Keratinocyte (primary cell): ENCODE results near the gene ZDHHC3. TPM values are rescaled to one million over a fixed set of nuclear protein-coding genes. Genes with fewer than 3 reads are reported as not detected.

ENCODE experiments used
- DNase-seq: peaks from one replicate; pipeline ENCODE4 v3.0.0-alpha.2; 2011; ENCODE audit warnings: low read depth, missing footprints, low spot score
- FAIRE-seq: peaks from 2 replicates; lab custom pipeline; 2011; peaks lifted over from hg19 to GRCh38; lab: Jason Lieb, UNC
- H2AFZ ChIP-seq: 2 replicates; pipeline ENCODE4 v1.6.0; 2012; ENCODE audit warnings: low read length, control low read depth, inconsistent platforms; ENCODE audit not compliant: control insufficient read depth
- H3K27ac ChIP-seq: 2 replicates; pipeline ENCODE4 v1.5.1; 2011; ENCODE audit warnings: low read length; ENCODE audit not compliant: control insufficient read depth, insufficient read depth
- H3K27me3 ChIP-seq: 3 replicates; pipeline ENCODE4 v1.6.0; 2011; ENCODE audit warnings: low read length; ENCODE audit not compliant: control insufficient read depth, insufficient read depth; ENCODE audit errors: extremely low read depth
- H3K36me3 ChIP-seq, 2 experiments: 2 replicates in 1 of 2; 3 replicates in 1 of 2; pipeline ENCODE4 v1.5.1; 2011; ENCODE audit warnings: low read length in 2 of 2, mild to moderate bottlenecking in 1 of 2; ENCODE audit not compliant: control insufficient read depth in 2 of 2, insufficient read depth in 2 of 2; ENCODE audit errors: extremely low read depth in 1 of 2
- H3K4me1 ChIP-seq: 3 replicates; pipeline ENCODE4 v1.5.1; 2011; ENCODE audit warnings: low read length; ENCODE audit not compliant: control insufficient read depth, insufficient read depth; ENCODE audit errors: extremely low read depth
- H3K4me2 ChIP-seq: 3 replicates; pipeline ENCODE4 v1.6.0; 2011; ENCODE audit warnings: low read depth, low read length; ENCODE audit not compliant: control insufficient read depth, insufficient read depth; ENCODE audit errors: extremely low read depth
- H3K4me3 ChIP-seq, 3 experiments: fragments of 200-600 bp in 1 of 3; sonication (generic) in 1 of 3; 2 replicates in 2 of 3; 3 replicates in 1 of 3; pipeline ENCODE4 v1.5.1; 2011 to 2016; ENCODE audit warnings: low read length in 3 of 3, mild to moderate bottlenecking in 3 of 3, control low read depth in 2 of 3, inconsistent platforms in 1 of 3, low read depth in 1 of 3, mixed read lengths in 1 of 3, mixed run types in 1 of 3, moderate library complexity in 1 of 3; ENCODE audit not compliant: control insufficient read depth in 2 of 3, insufficient read depth in 2 of 3; ENCODE audit errors: extremely low read depth in 1 of 3
- H3K79me2 ChIP-seq: 2 replicates; pipeline ENCODE4 v1.6.0; 2012; ENCODE audit warnings: low read length; ENCODE audit not compliant: control insufficient read depth, insufficient read depth
- H3K9ac ChIP-seq: 3 replicates; pipeline ENCODE4 v1.6.0; 2011; ENCODE audit warnings: low read length; ENCODE audit not compliant: control insufficient read depth, insufficient read depth; ENCODE audit errors: extremely low read depth
- H3K9me1 ChIP-seq: 3 replicates; pipeline ENCODE4 v1.6.0; 2011; ENCODE audit warnings: low read length; ENCODE audit not compliant: control insufficient read depth, insufficient read depth; ENCODE audit errors: extremely low read depth
- H3K9me3 ChIP-seq: 2 replicates; pipeline ENCODE4 v1.5.1; 2012; ENCODE audit warnings: low read depth, low read length; ENCODE audit not compliant: control insufficient read depth
- H4K20me1 ChIP-seq: 3 replicates; pipeline ENCODE4 v1.6.0; 2011; ENCODE audit warnings: low read length; ENCODE audit not compliant: control insufficient read depth, insufficient read depth; ENCODE audit errors: extremely low read depth
- CTCF ChIP-seq, 3 experiments: IDR thresholded peaks in 1 of 3; conservative IDR thresholded peaks in 1 of 3; optimal IDR thresholded peaks in 1 of 3; 2 replicates in 2 of 3; 3 replicates in 1 of 3; pipeline versions ENCODE3 to v1.5.1; 2011; ENCODE audit warnings: low read length in 3 of 3, mild to moderate bottlenecking in 3 of 3, moderate library complexity in 2 of 3, control low read depth in 1 of 3, inconsistent platforms in 1 of 3; ENCODE audit not compliant: insufficient read depth in 2 of 3; ENCODE audit errors: extremely low read depth in 1 of 3
- EZH2 ChIP-seq: IDR thresholded peaks from one replicate; pipeline ENCODE4 v1.6.1; 2012; ENCODE audit warnings: inconsistent platforms, mild to moderate bottlenecking, low read length, moderate library complexity
- dilution Hi-C: fragments of 300-500 bp; cut with MboI; formaldehyde crosslinking; loops from one replicate; pipeline ENCODE4 v1.7.0; 2020; ENCODE audit warnings: low sequenced_read_pairs; ENCODE audit not compliant: extremely low pct_ligation_motif_present
- polyA minus RNA-seq, 3 experiments: library from RNA; depleted of rRNA, polyadenylated mRNA; stranded (reverse); fragments of >200 nt; gene quantifications; 1 replicate in 1 of 3; 2 replicates in 1 of 3; 3 replicates in 1 of 3; pipeline ENCODE4 v1.2.3, GENCODE V29; 2011
- polyA plus RNA-seq, 5 experiments: library from polyadenylated mRNA; depleted of rRNA in 3 of 5; stranded (reverse) in 3 of 5; stranded (forward) in 1 of 5; unstranded in 1 of 5; fragments of >200 nt; gene quantifications; 1 replicate in 1 of 5; 2 replicates in 3 of 5; 3 replicates in 1 of 5; pipeline versions ENCODE4 v1.2.1 to v1.2.3, GENCODE V29; 2011 to 2012; ENCODE audit warnings: missing spikeins in 2 of 5, low read depth in 1 of 5, low replicate concordance in 1 of 5

The ZDHHC3 gene
- polyA plus RNA-seq (151 to 203 TPM (median 162 TPM) in 3 replicates), polyA minus RNA-seq (381 to 451 TPM (median 383 TPM) in 3 replicates)
- polyA plus RNA-seq (2011; ENCODE audit: low read depth), result 50.8 TPM
- polyA plus RNA-seq (2011; cell fraction: cytosol; rRNA removed), result 193 and 216 TPM in 2 replicates
- polyA plus RNA-seq (2011; cell fraction: nucleus; rRNA removed), result 123 and 154 TPM in 2 replicates
- 68.9 and 89.7 TPM in 2 replicates for polyA plus RNA-seq (2012; ENCODE audit: low replicate concordance)
- polyA minus RNA-seq (2011; cell fraction: cytosol; rRNA and poly(A)+ RNA removed), result 123 TPM
- polyA minus RNA-seq (2011; cell fraction: nucleus; rRNA and poly(A)+ RNA removed), result 61.2 and 113 TPM in 2 replicates

- peaks cover 95% of the 10 kb centered on the region for H3K79me2 ChIP-seq
- peak within 1 kb of the TSS; percentile 97 for H3K27ac ChIP-seq
- TF ChIP-seq CTCF (optimal IDR thresholded peaks at IDR 0.05 in 1 of 3, IDR thresholded peaks at IDR 0.05 in 1 of 3, conservative IDR thresholded peaks at IDR 0.05 in 1 of 3; ENCODE audit: extremely low read depth in 1 of 3, insufficient read depth in 2 of 3, low read length in 3 of 3) (no peak), EZH2 (no peak)
- H3K27me3 ChIP-seq, result no peaks in the 10 kb centered on the region
- H3K9me1 ChIP-seq, result no peaks in the 10 kb centered on the region
- dilution Hi-C loops, result no loop called here
- H3K9ac ChIP-seq, result peak within 1 kb of the TSS; percentile 97
- H3K36me3 ChIP-seq, result peaks cover 0 to 3% of the 10 kb centered on the region in 2 experiments
- H3K4me3 ChIP-seq, result peak within 1 kb of the TSS; percentile 70 to 97 (median 95)
- FAIRE-seq (no peak), DNase-seq (no peak)
- H3K4me1 ChIP-seq, result peaks cover 49% of the 10 kb centered on the region
- peak within 1 kb of the TSS; percentile 92 for H2AFZ ChIP-seq
- H4K20me1 ChIP-seq, result peaks cover 4% of the 10 kb centered on the region
- peak within 1 kb of the TSS; percentile 94 for H3K4me2 ChIP-seq
- H3K9me3 ChIP-seq, result no peaks in the 10 kb centered on the region
Measured at GRCh38 chr3:44976002-44976815, at the start of gene ZDHHC3, which contains the start of gene EXOSC7. Gene ZDHHC3, minus strand, starts transcription at chr3:44976174. Its CDS starts 16,738 bp downstream, at chr3:44959436. Gene EXOSC7, plus strand, starts transcription at chr3:44976244. Its CDS starts 34 bp downstream, at chr3:44976278.

GRCh38 chr3:45024542-45025255 lies 48.7 kb upstream of the ZDHHC3 start:
- dilution Hi-C loops, result no loop called here
- peaks cover 7% of the 10 kb centered on the region for H3K4me1 ChIP-seq

More at GRCh38 chr3:45024542-45025255, 48.7 kb upstream of the ZDHHC3 start:
- DNase-seq (no peak), FAIRE-seq (no peak)
- no peaks in the 10 kb centered on the region for H3K27me3 ChIP-seq
- H3K9me3 ChIP-seq, result no peaks in the 10 kb centered on the region
- no peak overlapping the region for H3K4me3 ChIP-seq
- H3K4me2 ChIP-seq, result no peak overlapping the region
- TF ChIP-seq EZH2 (no peak), CTCF (optimal IDR thresholded peaks at IDR 0.05 in 1 of 3, IDR thresholded peaks at IDR 0.05 in 1 of 3, conservative IDR thresholded peaks at IDR 0.05 in 1 of 3; ENCODE audit: extremely low read depth in 1 of 3, insufficient read depth in 2 of 3, low read length in 3 of 3) (no peak)
- no peak overlapping the region for H3K9ac ChIP-seq
- H4K20me1 ChIP-seq, result no peaks in the 10 kb centered on the region
- H3K9me1 ChIP-seq, result no peaks in the 10 kb centered on the region
- no peak overlapping the region for H2AFZ ChIP-seq
- no peaks in the 10 kb centered on the region for H3K36me3 ChIP-seq
- no peaks in the 10 kb centered on the region for H3K79me2 ChIP-seq
- no peak overlapping the region for H3K27ac ChIP-seq
